GM23338 (cell line): ENCODE data around the gene FOXA1. TPM values are rescaled to one million over a fixed set of nuclear protein-coding genes. Genes with fewer than 3 reads are reported as not detected.

Source experiments
- ATAC-seq: fragments of 200-7000 bp; cut with Tn5 transposase; 3 replicates; pipeline ENCODE4 v1.9.1; 2020
- DNase-seq: peaks from one replicate; pipeline ENCODE4 v3.0.0-alpha.2; 2015; ENCODE audit warnings: low spot score
- H2AFZ ChIP-seq: fragments of 200-600 bp; sonication (generic); 2 replicates; pipeline ENCODE4 v1.8.0; 2016; ENCODE audit warnings: antibody characterized with exemption, mild to moderate bottlenecking, moderate library complexity
- H3F3A ChIP-seq: fragments of 200-600 bp; sonication (generic); replicated peaks from 2 replicates; pipeline ENCODE4 v1.8.0; 2017; ENCODE audit warnings: antibody characterized with exemption, mixed run types, low read depth
- H3K27ac ChIP-seq: fragments of 200-600 bp; sonication (generic); 2 replicates; pipeline ENCODE4 v1.6.1; 2016; ENCODE audit warnings: low read depth
- H3K27me3 ChIP-seq: fragments of 200-600 bp; sonication (generic); 2 replicates; pipeline ENCODE4 v1.8.0; 2016; ENCODE audit warnings: mild to moderate bottlenecking, mixed run types, moderate library complexity; ENCODE audit not compliant: insufficient read depth
- H3K36me3 ChIP-seq: fragments of 200-600 bp; sonication (generic); 2 replicates; pipeline ENCODE4 v1.8.0; 2016; ENCODE audit warnings: mild to moderate bottlenecking; ENCODE audit not compliant: insufficient read depth
- H3K4me1 ChIP-seq: fragments of 200-600 bp; sonication (generic); 2 replicates; pipeline ENCODE4 v1.8.0; 2016; ENCODE audit warnings: mild to moderate bottlenecking, moderate library complexity; ENCODE audit not compliant: insufficient read depth
- H3K4me2 ChIP-seq: fragments of 200-600 bp; sonication (generic); 2 replicates; pipeline ENCODE4 v1.7.1; 2017; ENCODE audit warnings: mixed run types
- H3K4me3 ChIP-seq: fragments of 200-600 bp; sonication (generic); 2 replicates; pipeline ENCODE4 v1.6.1; 2016; ENCODE audit warnings: mixed run types
- H3K79me2 ChIP-seq: fragments of 200-600 bp; sonication (generic); replicated peaks from 2 replicates; pipeline ENCODE4 v1.8.0; 2017; ENCODE audit warnings: mild to moderate bottlenecking; ENCODE audit not compliant: insufficient read depth
- H3K9me2 ChIP-seq: fragments of 200-600 bp; sonication (generic); 2 replicates; pipeline ENCODE4 v1.8.0; 2017; ENCODE audit not compliant: insufficient read depth
- H4K20me1 ChIP-seq: fragments of 200-600 bp; sonication (generic); replicated peaks from 2 replicates; pipeline ENCODE4 v1.8.0; 2017; ENCODE audit warnings: mild to moderate bottlenecking; ENCODE audit not compliant: insufficient read depth
- H3K27ac Mint-ChIP-seq: 2 replicates; pipeline ENCODE4 v1.8.0; 2020; ENCODE audit warnings: inconsistent platforms, mild to moderate bottlenecking, moderate library complexity, mixed read lengths
- H3K27me3 Mint-ChIP-seq: 3 replicates; pipeline ENCODE4 v1.8.0; 2022; ENCODE audit warnings: low read depth, mild to moderate bottlenecking, moderate library complexity, mixed read lengths, inconsistent platforms; ENCODE audit not compliant: insufficient read depth, poor library complexity
- H3K36me3 Mint-ChIP-seq: 3 replicates; pipeline ENCODE4 v1.8.0; 2021; ENCODE audit warnings: low read depth, mild to moderate bottlenecking, inconsistent platforms, moderate library complexity, mixed read lengths
- H3K4me1 Mint-ChIP-seq: 3 replicates; pipeline ENCODE4 v1.8.0; 2020; ENCODE audit warnings: mild to moderate bottlenecking, inconsistent platforms, mixed read lengths
- H3K4me3 Mint-ChIP-seq: 3 replicates; pipeline ENCODE4 v1.8.0; 2021; ENCODE audit warnings: moderate library complexity, mild to moderate bottlenecking, inconsistent platforms, mixed read lengths
- H3K9me3 Mint-ChIP-seq: 3 replicates; pipeline ENCODE4 v1.8.0; 2020; ENCODE audit warnings: moderate library complexity, mild to moderate bottlenecking, inconsistent platforms, mixed read lengths
- CREB1 ChIP-seq: fragments of 250-450 bp; sonication (Bioruptor Pico); IDR thresholded peaks from 2 replicates; pipeline ENCODE4 v1.5.0; 2020; ENCODE audit warnings: low read depth, mild to moderate bottlenecking, moderate library complexity
- EZH2 ChIP-seq: fragments of 200-600 bp; sonication (generic); IDR thresholded peaks from one replicate; pipeline ENCODE4 v1.8.0; 2017; ENCODE audit warnings: antibody characterized with exemption, mild to moderate bottlenecking, low read depth; ENCODE audit not compliant: unreplicated experiment
- JUNB ChIP-seq: IDR thresholded peaks from one replicate; pipeline ENCODE4 v1.6.1; 2016; ENCODE audit warnings: antibody characterized with exemption; ENCODE audit not compliant: unreplicated experiment
- POLR2AphosphoS5 ChIP-seq: IDR thresholded peaks from 2 replicates; pipeline ENCODE4 v1.6.1; 2016; ENCODE audit warnings: antibody characterized with exemption, low read depth
- ZNF114 ChIP-seq: fragments of 250-450 bp; sonication (Bioruptor Pico); IDR thresholded peaks from 2 replicates; pipeline ENCODE4 v1.5.0; 2020; ENCODE audit warnings: mild to moderate bottlenecking, moderate library complexity
- polyA plus RNA-seq: library from polyadenylated mRNA; unstranded; fragments of >200 nt; fragmentation: Nextera tagmentation; extraction: Ambion mirVana; gene quantifications from 2 replicates; pipeline ENCODE4 v1.2.1, GENCODE V29; 2016
- total RNA-seq: library from RNA; depleted of rRNA; stranded (reverse); fragments of >200 nt; shearing (Covaris generic); gene quantifications from 2 replicates; pipeline ENCODE4 v1.2.3, GENCODE V29; 2014
- TF ChIP-seq, protein P1 (sequence below): fragments of 250-450 bp; sonication (Bioruptor Pico); IDR thresholded peaks from 2 replicates; pipeline ENCODE4 v1.5.0; 2020; ENCODE audit warnings: mild to moderate bottlenecking, moderate library complexity
- TF ChIP-seq, protein P2 (sequence below): IDR thresholded peaks from 2 replicates; pipeline ENCODE4 v1.6.1; 2016; ENCODE audit warnings: antibody characterized with exemption
- TF ChIP-seq, protein P3 (sequence below), 2 experiments: fragments of 200-600 bp in 1 of 2; sonication (generic) in 1 of 2; conservative IDR thresholded peaks; 2 replicates each; pipeline versions ENCODE4 v1.5.1 to v1.6.1; 2016 to 2017; ENCODE audit warnings: antibody characterized with exemption in 2 of 2, low read depth in 2 of 2, mild to moderate bottlenecking in 2 of 2, moderate library complexity in 1 of 2

FOXA1 gene
- total and polyA plus RNA-seq, 2 experiments from 2014 or later, result not detected

DNA sequence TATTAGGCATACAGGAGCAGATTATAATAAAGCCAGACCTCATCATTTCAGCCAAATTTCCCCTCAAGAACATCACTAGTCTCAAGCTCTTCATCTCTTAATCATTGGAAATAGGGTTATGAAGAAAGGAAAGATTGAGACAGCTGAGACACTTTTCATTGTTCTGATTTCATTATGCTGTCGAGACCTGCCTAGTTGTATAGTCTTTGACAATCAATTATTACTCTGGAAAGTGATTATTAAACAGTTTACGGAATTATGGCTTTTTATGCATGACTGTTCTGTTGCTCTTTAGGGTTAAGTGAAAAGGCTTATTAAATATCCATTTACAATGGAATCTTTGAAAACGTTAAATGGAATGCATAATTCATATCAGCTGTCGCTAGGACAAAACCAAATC is 48.7 kb upstream of the FOXA1 start (continued):
- TF ChIP-seq, protein P1, sequence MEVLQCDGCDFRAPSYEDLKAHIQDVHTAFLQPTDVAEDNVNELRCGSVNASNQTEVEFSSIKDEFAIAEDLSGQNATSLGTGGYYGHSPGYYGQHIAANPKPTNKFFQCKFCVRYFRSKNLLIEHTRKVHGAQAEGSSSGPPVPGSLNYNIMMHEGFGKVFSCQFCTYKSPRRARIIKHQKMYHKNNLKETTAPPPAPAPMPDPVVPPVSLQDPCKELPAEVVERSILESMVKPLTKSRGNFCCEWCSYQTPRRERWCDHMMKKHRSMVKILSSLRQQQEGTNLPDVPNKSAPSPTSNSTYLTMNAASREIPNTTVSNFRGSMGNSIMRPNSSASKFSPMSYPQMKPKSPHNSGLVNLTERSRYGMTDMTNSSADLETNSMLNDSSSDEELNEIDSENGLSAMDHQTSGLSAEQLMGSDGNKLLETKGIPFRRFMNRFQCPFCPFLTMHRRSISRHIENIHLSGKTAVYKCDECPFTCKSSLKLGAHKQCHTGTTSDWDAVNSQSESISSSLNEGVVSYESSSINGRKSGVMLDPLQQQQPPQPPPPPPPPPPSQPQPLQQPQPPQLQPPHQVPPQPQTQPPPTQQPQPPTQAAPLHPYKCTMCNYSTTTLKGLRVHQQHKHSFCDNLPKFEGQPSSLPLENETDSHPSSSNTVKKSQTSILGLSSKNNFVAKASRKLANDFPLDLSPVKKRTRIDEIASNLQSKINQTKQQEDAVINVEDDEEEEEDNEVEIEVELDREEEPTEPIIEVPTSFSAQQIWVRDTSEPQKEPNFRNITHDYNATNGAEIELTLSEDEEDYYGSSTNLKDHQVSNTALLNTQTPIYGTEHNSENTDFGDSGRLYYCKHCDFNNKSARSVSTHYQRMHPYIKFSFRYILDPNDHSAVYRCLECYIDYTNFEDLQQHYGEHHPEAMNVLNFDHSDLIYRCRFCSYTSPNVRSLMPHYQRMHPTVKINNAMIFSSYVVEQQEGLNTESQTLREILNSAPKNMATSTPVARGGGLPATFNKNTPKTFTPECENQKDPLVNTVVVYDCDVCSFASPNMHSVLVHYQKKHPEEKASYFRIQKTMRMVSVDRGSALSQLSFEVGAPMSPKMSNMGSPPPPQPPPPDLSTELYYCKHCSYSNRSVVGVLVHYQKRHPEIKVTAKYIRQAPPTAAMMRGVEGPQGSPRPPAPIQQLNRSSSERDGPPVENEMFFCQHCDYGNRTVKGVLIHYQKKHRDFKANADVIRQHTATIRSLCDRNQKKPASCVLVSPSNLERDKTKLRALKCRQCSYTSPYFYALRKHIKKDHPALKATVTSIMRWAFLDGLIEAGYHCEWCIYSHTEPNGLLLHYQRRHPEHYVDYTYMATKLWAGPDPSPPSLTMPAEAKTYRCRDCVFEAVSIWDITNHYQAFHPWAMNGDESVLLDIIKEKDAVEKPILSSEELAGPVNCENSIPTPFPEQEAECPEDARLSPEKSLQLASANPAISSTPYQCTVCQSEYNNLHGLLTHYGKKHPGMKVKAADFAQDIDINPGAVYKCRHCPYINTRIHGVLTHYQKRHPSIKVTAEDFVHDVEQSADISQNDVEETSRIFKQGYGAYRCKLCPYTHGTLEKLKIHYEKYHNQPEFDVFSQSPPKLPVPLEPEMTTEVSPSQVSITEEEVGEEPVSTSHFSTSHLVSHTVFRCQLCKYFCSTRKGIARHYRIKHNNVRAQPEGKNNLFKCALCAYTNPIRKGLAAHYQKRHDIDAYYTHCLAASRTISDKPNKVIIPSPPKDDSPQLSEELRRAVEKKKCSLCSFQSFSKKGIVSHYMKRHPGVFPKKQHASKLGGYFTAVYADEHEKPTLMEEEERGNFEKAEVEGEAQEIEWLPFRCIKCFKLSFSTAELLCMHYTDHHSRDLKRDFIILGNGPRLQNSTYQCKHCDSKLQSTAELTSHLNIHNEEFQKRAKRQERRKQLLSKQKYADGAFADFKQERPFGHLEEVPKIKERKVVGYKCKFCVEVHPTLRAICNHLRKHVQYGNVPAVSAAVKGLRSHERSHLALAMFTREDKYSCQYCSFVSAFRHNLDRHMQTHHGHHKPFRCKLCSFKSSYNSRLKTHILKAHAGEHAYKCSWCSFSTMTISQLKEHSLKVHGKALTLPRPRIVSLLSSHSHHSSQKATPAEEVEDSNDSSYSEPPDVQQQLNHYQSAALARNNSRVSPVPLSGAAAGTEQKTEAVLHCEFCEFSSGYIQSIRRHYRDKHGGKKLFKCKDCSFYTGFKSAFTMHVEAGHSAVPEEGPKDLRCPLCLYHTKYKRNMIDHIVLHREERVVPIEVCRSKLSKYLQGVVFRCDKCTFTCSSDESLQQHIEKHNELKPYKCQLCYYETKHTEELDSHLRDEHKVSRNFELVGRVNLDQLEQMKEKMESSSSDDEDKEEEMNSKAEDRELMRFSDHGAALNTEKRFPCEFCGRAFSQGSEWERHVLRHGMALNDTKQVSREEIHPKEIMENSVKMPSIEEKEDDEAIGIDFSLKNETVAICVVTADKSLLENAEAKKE (CRISPR knock-in tag), result no peak
- TF ChIP-seq JUNB (no peak), CREB1 (no peak), ZNF114 (CRISPR knock-in tag) (no peak)
- TF ChIP-seq, protein P2, sequence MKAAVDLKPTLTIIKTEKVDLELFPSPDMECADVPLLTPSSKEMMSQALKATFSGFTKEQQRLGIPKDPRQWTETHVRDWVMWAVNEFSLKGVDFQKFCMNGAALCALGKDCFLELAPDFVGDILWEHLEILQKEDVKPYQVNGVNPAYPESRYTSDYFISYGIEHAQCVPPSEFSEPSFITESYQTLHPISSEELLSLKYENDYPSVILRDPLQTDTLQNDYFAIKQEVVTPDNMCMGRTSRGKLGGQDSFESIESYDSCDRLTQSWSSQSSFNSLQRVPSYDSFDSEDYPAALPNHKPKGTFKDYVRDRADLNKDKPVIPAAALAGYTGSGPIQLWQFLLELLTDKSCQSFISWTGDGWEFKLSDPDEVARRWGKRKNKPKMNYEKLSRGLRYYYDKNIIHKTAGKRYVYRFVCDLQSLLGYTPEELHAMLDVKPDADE, result no peak

DNA sequence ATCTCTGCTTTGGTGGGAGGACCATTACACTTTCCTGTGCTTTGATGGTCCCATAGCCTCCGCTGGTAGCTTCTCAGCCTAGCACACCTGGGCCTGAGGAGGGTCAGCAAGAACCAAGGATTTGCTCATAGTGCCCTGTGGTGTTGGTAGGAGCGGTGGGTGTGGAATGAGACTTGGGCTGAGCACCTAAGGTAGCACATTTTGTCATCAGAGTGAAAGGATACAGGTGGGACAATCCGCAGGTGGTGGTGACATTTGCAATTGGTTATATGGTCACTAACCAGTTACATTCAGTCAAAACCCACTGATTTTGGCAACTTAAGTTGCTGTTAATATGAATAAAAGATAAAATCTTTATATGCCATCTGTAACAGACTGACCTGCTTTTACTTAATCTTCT is 47.1 kb upstream of the FOXA1 start:
- no peaks in the 10 kb centered on the region for H3K27me3 Mint-ChIP-seq
- Histone ChIP-seq H2AFZ (no peak overlapping the region), H3K79me2 (no peaks in the 10 kb centered on the region), H3F3A (no peaks in the 10 kb centered on the region), H3K4me3 (no peak overlapping the region), H3K4me2 (no peak overlapping the region), H3K27me3 (no peaks in the 10 kb centered on the region), H3K4me1 (no peaks in the 10 kb centered on the region), H3K27ac (no peak overlapping the region), H4K20me1 (no peaks in the 10 kb centered on the region), H3K9me2 (no peaks in the 10 kb centered on the region), H3K36me3 (no peaks in the 10 kb centered on the region)
- no peaks in the 10 kb centered on the region for H3K9me3 Mint-ChIP-seq
- no peak overlapping the region; the same call in 1 of the 2 replicates for H3K27ac Mint-ChIP-seq
- DNase-seq (no peak), ATAC-seq (no peak)
- no peaks in the 10 kb centered on the region for H3K4me1 Mint-ChIP-seq
- H3K36me3 Mint-ChIP-seq, result no peaks in the 10 kb centered on the region
- H3K4me3 Mint-ChIP-seq, result no peak overlapping the region
- TF ChIP-seq, protein P2, result no peak
- TF ChIP-seq CREB1 (no peak), ZNF114 (CRISPR knock-in tag) (no peak), EZH2 (no peak), POLR2AphosphoS5 (no peak)
- TF ChIP-seq, protein P3, sequence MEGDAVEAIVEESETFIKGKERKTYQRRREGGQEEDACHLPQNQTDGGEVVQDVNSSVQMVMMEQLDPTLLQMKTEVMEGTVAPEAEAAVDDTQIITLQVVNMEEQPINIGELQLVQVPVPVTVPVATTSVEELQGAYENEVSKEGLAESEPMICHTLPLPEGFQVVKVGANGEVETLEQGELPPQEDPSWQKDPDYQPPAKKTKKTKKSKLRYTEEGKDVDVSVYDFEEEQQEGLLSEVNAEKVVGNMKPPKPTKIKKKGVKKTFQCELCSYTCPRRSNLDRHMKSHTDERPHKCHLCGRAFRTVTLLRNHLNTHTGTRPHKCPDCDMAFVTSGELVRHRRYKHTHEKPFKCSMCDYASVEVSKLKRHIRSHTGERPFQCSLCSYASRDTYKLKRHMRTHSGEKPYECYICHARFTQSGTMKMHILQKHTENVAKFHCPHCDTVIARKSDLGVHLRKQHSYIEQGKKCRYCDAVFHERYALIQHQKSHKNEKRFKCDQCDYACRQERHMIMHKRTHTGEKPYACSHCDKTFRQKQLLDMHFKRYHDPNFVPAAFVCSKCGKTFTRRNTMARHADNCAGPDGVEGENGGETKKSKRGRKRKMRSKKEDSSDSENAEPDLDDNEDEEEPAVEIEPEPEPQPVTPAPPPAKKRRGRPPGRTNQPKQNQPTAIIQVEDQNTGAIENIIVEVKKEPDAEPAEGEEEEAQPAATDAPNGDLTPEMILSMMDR (conservative IDR thresholded peaks at IDR 0.05; ENCODE audit: low read depth in 2 of 2), result no peak
